ENCODE data around the gene PHACTR2. TPM values are rescaled to one million over a fixed set of nuclear protein-coding genes. Genes with fewer than 3 reads are reported as not detected.
"Not testable (repeated sequence)": the region's sequence is repeated elsewhere in the genome, so short reads cannot be mapped to it uniquely, and the experiment has no call there.

The PHACTR2 gene
- total RNA-seq, 1 donor, result 51.4 TPM

DNA sequence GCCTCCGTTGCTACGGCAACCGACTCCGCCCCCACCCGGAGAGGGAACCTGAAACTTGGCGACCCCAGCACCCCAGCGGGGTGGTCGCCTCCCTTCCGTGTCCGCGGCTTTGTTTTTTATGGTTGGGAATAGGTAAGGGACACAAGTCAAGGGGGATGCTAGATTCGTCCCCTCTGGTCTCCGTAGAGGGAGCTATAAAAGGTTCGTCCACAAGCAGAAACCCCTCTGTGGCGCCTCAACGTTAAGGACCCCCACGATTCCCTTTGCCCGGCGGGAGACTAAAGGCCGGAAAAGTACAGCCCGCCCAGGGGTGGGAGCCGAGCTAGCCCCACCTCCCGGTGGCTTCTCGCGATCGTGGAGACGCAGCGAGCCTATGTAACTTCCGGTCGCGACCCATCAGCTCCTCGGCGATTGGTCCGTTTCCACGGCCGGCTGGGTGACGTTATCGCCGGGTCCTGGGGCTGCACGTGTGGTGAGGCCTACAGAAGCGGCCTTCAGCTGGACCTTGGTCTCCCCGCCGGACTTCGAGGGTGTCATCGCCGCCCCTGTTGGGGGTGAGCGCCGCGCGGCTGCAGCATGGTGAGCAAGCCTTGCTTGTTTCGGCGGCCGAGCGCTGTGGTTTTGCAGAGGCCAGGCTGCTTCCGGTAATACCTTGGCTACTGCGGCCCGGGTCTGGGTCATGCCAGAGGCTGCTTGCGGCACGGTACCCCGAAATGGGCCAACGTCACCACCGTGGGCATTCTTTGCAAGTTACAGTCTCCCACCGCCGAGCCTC lies 165.3 kb downstream of the PHACTR2 start, which contains the start of gene LTV1:
Gene LTV1 (plus strand): TSS at position 437 of the 775 bp plus-strand sequence. CDS start 140 bp downstream, at position 577.
- DNase-seq (ENCODE audit: low read depth), result peak; percentile 97
- peak within 1 kb of the TSS; percentile 75 for H3K4me3 ChIP-seq (ENCODE audit: low read depth, low read length)
- TF ChIP-seq, protein P1, sequence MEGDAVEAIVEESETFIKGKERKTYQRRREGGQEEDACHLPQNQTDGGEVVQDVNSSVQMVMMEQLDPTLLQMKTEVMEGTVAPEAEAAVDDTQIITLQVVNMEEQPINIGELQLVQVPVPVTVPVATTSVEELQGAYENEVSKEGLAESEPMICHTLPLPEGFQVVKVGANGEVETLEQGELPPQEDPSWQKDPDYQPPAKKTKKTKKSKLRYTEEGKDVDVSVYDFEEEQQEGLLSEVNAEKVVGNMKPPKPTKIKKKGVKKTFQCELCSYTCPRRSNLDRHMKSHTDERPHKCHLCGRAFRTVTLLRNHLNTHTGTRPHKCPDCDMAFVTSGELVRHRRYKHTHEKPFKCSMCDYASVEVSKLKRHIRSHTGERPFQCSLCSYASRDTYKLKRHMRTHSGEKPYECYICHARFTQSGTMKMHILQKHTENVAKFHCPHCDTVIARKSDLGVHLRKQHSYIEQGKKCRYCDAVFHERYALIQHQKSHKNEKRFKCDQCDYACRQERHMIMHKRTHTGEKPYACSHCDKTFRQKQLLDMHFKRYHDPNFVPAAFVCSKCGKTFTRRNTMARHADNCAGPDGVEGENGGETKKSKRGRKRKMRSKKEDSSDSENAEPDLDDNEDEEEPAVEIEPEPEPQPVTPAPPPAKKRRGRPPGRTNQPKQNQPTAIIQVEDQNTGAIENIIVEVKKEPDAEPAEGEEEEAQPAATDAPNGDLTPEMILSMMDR (IDR thresholded peaks at IDR 0.05; ENCODE audit: insufficient read depth, low read depth, low read length), result no peak

DNA sequence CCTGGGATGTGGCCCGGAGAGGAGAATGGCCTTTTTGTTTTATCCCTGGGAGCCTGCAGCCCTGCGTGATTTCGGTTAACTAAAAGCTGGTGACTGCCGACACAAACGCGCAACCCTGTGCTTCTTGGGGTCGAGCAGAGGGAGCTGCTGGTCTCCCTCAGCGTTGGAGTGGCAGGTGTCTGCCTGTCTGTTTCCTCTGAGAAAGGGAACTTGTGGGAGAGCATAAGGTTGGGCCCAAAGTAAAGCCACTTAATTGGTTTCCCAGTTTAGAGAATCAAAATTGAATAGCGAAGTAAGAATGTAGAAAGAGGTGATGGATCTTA lies 165.9 kb downstream of the PHACTR2 start:
- no peak for DNase-seq (ENCODE audit: low read depth)
- TF ChIP-seq, protein P1 (IDR thresholded peaks at IDR 0.05; ENCODE audit: insufficient read depth, low read depth, low read length), result no peak
- peak overlapping the region; percentile 75 for H3K4me3 ChIP-seq (ENCODE audit: low read depth, low read length)

DNA sequence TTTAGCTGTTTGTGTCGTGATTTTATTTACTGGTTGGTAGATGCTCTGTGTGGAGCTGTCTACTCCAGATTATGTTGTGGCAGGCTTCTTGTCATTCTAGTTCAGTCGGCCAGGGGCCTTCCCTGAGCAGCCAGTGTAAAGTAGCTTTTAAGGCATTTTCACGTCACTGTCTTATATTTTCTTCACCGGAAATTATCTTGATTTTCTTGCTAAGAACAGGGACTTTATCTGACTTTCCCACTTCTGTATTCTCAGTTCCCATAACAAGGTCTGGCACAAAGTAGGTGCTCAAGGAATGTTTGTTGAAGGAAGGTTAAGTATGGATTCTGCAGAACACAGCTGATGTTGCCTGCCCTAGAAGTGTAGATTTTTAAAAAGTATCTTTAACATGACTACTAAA lies 166.2 kb downstream of the PHACTR2 start:
- TF ChIP-seq, protein P1 (IDR thresholded peaks at IDR 0.05; ENCODE audit: insufficient read depth, low read depth, low read length), result no peak
- DNase-seq (ENCODE audit: low read depth), result no peak
- peak overlapping the region; percentile 75 for H3K4me3 ChIP-seq (ENCODE audit: low read depth, low read length)

DNA sequence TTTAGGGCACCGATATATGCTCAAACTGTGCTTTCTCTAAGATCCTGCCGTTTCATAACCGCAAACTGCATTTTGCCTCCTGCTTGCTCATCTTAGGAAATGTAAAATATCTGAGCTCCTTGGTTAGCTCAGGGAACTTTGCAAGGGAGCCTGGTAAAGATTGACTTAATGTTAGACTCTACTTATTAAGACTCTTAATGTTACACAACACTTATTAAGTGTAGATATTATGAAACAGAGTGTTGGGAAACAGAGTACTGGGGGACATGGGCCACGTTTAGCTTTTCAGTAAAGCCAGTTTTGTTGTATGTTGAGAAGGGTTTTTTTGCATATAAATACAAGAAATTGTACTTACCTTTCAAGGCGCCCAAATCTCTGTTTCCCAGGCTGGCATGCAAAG lies 167.3 kb downstream of the PHACTR2 start:
- no peak overlapping the region for H3K4me3 ChIP-seq (ENCODE audit: low read depth, low read length)
- TF ChIP-seq, protein P1 (IDR thresholded peaks at IDR 0.05; ENCODE audit: insufficient read depth, low read depth, low read length), result no peak
- DNase-seq (ENCODE audit: low read depth), result peak; percentile 58

DNA sequence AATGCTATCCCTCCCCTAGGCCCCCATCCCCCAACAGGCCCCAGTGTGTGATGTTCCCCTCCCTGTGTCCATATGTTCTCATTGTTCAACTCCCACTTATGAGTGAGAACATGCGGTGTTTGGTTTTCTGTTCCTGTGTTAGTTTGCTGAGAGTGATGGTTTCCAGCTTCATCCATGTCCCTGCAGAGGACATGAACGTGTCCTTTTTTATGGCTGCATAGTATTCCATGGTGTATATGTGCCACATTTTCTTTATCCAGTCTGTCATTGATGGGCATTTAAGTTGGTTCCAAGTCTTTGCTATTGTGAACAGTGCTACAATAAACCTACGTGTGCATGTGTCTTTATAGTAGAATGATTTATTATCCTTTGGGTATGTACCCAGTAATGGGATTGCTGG lies 173.9 kb downstream of the PHACTR2 start:
- not testable (repeated sequence) for H3K4me3 ChIP-seq (ENCODE audit: low read depth, low read length); DNase-seq (ENCODE audit: low read depth)

DNA sequence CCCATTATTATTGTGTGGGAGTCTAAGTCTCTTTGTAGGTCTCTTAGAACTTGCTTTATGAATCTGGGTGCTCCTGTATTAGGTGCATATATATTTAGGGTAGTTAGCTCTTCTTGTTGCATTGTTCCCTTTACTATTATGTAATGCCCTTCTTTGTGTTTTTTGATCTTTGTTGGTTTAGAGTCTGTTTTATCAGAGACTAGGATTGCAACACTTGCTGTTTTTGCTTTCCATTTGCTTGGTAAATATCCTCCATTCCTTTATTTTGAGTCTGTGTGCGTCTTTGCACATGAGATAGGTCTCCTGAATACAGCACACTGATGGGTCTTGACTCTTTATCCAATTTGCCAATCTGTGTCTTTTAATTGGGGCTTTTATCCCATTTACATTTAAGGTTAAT lies 177.3 kb downstream of the PHACTR2 start:
- DNase-seq (ENCODE audit: low read depth); H3K4me3 ChIP-seq (ENCODE audit: low read depth, low read length): not testable (repeated sequence)

DNA sequence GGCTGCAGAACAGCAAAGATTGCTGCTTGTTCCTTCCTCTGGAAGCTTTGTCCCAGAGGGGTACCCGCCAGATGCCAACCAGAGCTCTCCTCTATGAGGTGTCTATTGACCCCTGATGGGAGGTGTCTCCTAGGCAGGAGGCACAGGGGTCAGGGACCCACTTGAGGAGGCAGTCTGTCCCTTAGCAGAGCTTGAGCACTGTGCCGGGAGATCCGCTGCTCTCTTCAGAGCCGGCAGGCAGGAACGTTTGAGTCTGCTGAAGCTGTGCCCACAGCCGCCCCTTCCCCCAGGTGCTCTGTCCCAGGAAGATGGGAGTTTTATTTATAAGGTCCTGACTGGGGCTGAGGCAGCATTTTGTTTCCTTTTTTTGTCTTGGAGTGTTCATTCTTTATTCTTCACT lies 179.0 kb downstream of the PHACTR2 start:
- not testable (repeated sequence) for H3K4me3 ChIP-seq (ENCODE audit: low read depth, low read length); DNase-seq (ENCODE audit: low read depth)

DNA sequence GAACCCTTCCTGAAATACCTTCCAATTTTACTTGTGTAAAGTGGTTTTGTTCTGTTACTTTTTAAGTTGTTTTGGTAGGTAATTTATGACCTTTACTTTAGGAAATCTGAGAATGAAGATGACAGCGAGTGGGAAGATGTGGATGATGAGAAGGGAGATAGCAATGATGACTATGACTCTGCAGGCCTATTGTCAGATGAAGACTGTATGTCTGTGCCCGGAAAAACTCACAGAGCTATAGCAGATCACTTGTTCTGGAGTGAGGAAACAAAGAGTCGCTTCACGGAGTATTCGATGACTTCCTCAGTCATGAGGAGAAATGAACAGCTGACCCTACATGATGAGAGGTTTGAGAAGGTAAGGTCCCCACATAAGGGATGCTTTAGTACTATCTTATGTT lies 179.9 kb downstream of the PHACTR2 start:
- DNase-seq (ENCODE audit: low read depth), result no peak
- TF ChIP-seq, protein P1 (IDR thresholded peaks at IDR 0.05; ENCODE audit: insufficient read depth, low read depth, low read length), result no peak
- no peak overlapping the region for H3K4me3 ChIP-seq (ENCODE audit: low read depth, low read length)
